ENCODE data around the gene MCC. TPM values are rescaled to one million over a fixed set of nuclear protein-coding genes. Genes with fewer than 3 reads are reported as not detected.

MCC gene
- total RNA-seq, 1 donor from 2014 or later, result 46.1 TPM

- TF ChIP-seq CTCF (IDR thresholded peaks at IDR 0.05; ENCODE audit: partially characterized antibody, unreplicated experiment), result no peak
- DNase-seq, result no peak
- Mint-ChIP-seq H3K4me3 (ENCODE audit: unreplicated experiment) (no peak overlapping the region), H3K4me1 (ENCODE audit: low read depth, unreplicated experiment) (peaks cover 21% of the 10 kb centered on the region), H3K27ac (ENCODE audit: unreplicated experiment) (no peak overlapping the region), H3K9me3 (ENCODE audit: unreplicated experiment) (peaks cover 20% of the 10 kb centered on the region), H3K27me3 (ENCODE audit: unreplicated experiment) (peaks cover 15% of the 10 kb centered on the region), H3K36me3 (ENCODE audit: unreplicated experiment) (peaks cover 7% of the 10 kb centered on the region)
These were observed 424.3 kb downstream of the MCC start for GRCh38 chr5:113063927-113064326.

GRCh38 chr5:113062869-113063508, 425.3 kb downstream of the MCC start:
- Mint-ChIP-seq H3K4me3 (ENCODE audit: unreplicated experiment) (no peak overlapping the region), H3K36me3 (ENCODE audit: unreplicated experiment) (peaks cover 7% of the 10 kb centered on the region), H3K4me1 (ENCODE audit: low read depth, unreplicated experiment) (peaks cover 26% of the 10 kb centered on the region), H3K27me3 (ENCODE audit: unreplicated experiment) (peaks cover 12% of the 10 kb centered on the region), H3K27ac (ENCODE audit: unreplicated experiment) (no peak overlapping the region), H3K9me3 (ENCODE audit: unreplicated experiment) (peaks cover 20% of the 10 kb centered on the region)
- DNase-seq, result no peak
- no peak for TF ChIP-seq CTCF (IDR thresholded peaks at IDR 0.05; ENCODE audit: partially characterized antibody, unreplicated experiment)

GRCh38 chr5:113061846-113062780, 426.1 kb downstream of the MCC start:
- Mint-ChIP-seq H3K36me3 (ENCODE audit: unreplicated experiment) (peaks cover 10% of the 10 kb centered on the region), H3K4me3 (ENCODE audit: unreplicated experiment) (no peak overlapping the region), H3K9me3 (ENCODE audit: unreplicated experiment) (peaks cover 16% of the 10 kb centered on the region), H3K27me3 (ENCODE audit: unreplicated experiment) (peaks cover 10% of the 10 kb centered on the region), H3K4me1 (ENCODE audit: low read depth, unreplicated experiment) (peaks cover 31% of the 10 kb centered on the region), H3K27ac (ENCODE audit: unreplicated experiment) (peak overlapping the region; percentile 40)
- TF ChIP-seq CTCF (IDR thresholded peaks at IDR 0.05; ENCODE audit: partially characterized antibody, unreplicated experiment), result no peak
- no peak for DNase-seq

GRCh38 chr5:113060408-113061025, 427.7 kb downstream of the MCC start:
- Mint-ChIP-seq H3K27ac (ENCODE audit: unreplicated experiment) (no peak overlapping the region), H3K27me3 (ENCODE audit: unreplicated experiment) (peaks cover 12% of the 10 kb centered on the region), H3K9me3 (ENCODE audit: unreplicated experiment) (peaks cover 19% of the 10 kb centered on the region), H3K4me1 (ENCODE audit: low read depth, unreplicated experiment) (peaks cover 40% of the 10 kb centered on the region), H3K4me3 (ENCODE audit: unreplicated experiment) (no peak overlapping the region), H3K36me3 (ENCODE audit: unreplicated experiment) (peaks cover 15% of the 10 kb centered on the region)
- no peak for TF ChIP-seq CTCF (IDR thresholded peaks at IDR 0.05; ENCODE audit: partially characterized antibody, unreplicated experiment)
- no peak for DNase-seq
